ENCODE results near the gene MYO19.

Gene MYO19

DNA sequence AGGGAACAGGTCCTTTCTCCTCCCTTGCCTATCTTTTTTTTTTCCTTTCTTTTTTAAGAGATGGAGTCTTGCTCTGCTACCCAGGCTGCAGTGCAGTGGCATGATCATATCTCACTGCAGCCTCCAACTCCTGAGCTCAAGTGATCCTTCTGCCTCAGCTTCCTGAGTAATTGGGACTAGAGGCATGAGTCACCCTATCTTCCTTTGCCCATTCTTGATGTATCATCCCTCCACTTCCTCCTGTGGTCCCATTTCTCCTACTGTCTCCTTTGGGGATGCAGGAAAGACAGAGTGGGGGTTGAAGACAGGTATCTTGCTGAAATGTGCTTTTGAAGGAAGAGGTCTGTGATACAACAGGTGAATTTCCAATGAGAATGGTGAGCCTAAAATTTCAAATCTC lies 5.5 kb downstream of the MYO19 start:
- Histone ChIP-seq H3K27me3 (ENCODE audit: control insufficient read depth, insufficient read depth, low read length) (no peaks in the 10 kb centered on the region), H3K36me3 (ENCODE audit: control insufficient read depth, insufficient read depth, low read length) (peaks cover 94% of the 10 kb centered on the region), H3K27ac (ENCODE audit: low read depth, low read length) (no peak overlapping the region), H3K9ac (ENCODE audit: low read depth, low read length) (no peak overlapping the region), H3K4me1 (ENCODE audit: control insufficient read depth, insufficient read depth, low read length) (peaks cover 6% of the 10 kb centered on the region; the same call in 1 of the 2 replicates), H3K9me3 (ENCODE audit: control insufficient read depth, insufficient read depth, low read length) (no peaks in the 10 kb centered on the region), H3K4me3 (ENCODE audit: low read depth, low read length) (no peak overlapping the region)

DNA sequence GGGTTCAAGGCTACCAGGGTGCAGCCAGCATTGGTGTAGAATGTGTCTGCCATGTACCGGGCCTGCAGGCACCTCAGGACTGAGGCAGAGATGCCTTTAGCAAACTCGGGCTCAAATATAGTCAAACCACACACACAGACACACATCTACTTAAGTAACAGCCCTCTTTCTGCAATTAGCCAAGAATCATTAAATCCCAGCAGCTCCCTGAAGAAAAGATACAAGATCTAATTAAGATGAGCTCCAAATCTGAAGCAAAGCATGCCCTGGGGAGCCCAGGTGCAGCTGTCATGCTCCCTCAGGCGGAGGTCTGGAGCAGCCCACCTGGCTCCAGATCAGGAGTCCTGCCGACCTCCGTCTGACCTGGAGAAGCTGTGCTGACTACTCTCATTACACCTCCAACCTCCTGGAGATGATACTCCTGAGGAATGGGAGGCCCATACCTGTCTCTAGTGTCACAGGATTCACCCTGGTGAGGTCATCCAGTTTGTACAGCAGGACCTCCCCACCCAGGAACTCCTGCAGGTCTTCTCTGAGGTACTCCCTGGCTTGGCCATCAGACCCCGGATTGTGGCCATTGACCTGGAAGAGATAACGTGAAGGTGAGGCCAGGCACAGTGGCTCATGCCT lies 6.9 kb downstream of the MYO19 start:
- H3K9ac ChIP-seq (ENCODE audit: low read depth, low read length) = no peak overlapping the region
- H3K27me3 ChIP-seq (ENCODE audit: control insufficient read depth, insufficient read depth, low read length) = no peaks in the 10 kb centered on the region
- peaks cover 95% of the 10 kb centered on the region for H3K36me3 ChIP-seq (ENCODE audit: control insufficient read depth, insufficient read depth, low read length)
- H3K27ac ChIP-seq (ENCODE audit: low read depth, low read length) = no peak overlapping the region
- no peaks in the 10 kb centered on the region for H3K9me3 ChIP-seq (ENCODE audit: control insufficient read depth, insufficient read depth, low read length)
- no peak overlapping the region for H3K4me3 ChIP-seq (ENCODE audit: low read depth, low read length)
- H3K4me1 ChIP-seq (ENCODE audit: control insufficient read depth, insufficient read depth, low read length) = no peaks in the 10 kb centered on the region

DNA sequence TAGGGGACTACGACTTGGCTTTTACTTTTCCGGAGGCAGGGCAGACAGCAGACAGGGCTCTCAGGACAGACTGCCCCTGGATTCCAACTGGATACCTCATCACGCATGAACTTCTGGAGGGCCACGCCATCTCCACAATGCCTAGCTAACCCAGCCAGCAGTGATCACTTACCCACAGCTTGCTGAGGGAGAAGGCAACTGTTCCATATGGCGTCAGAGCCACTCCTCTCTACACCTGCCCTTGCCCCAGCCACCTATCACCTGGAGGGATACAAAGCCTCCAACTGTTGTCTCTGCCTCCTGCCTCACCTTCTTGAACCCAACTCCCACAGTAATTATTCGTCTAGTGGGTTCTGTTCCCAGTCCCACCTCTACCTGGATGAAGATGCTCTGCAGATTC lies 8.8 kb downstream of the MYO19 start:
- Histone ChIP-seq H3K36me3 (ENCODE audit: control insufficient read depth, insufficient read depth, low read length) (peaks cover 90% of the 10 kb centered on the region), H3K9ac (ENCODE audit: low read depth, low read length) (no peak overlapping the region), H3K27me3 (ENCODE audit: control insufficient read depth, insufficient read depth, low read length) (no peaks in the 10 kb centered on the region), H3K27ac (ENCODE audit: low read depth, low read length) (no peak overlapping the region), H3K4me3 (ENCODE audit: low read depth, low read length) (no peak overlapping the region), H3K4me1 (ENCODE audit: control insufficient read depth, insufficient read depth, low read length) (no peaks in the 10 kb centered on the region), H3K9me3 (ENCODE audit: control insufficient read depth, insufficient read depth, low read length) (no peaks in the 10 kb centered on the region)

DNA sequence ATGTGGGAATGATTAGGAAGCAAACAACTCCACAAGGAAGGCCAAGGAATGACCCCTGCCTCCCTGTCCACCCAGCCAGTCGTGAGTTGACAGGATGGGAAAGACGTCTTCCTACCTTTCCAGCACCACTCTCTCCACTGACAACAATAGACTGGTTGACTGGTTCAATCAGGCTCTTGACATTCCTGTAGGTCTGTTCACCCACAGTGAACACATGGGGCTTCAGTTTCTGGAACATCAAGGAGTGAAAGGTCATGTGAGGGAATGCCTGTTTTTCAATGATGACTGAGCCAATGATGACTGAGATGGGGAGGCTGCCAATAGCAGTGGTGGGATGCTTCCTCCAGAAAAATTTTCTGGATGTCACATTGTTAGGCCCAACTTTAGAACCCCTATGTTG lies 9.6 kb downstream of the MYO19 start:
- Histone ChIP-seq H3K9me3 (ENCODE audit: control insufficient read depth, insufficient read depth, low read length) (no peaks in the 10 kb centered on the region), H3K4me3 (ENCODE audit: low read depth, low read length) (no peak overlapping the region), H3K27ac (ENCODE audit: low read depth, low read length) (no peak overlapping the region), H3K9ac (ENCODE audit: low read depth, low read length) (no peak overlapping the region), H3K36me3 (ENCODE audit: control insufficient read depth, insufficient read depth, low read length) (peaks cover 91% of the 10 kb centered on the region), H3K4me1 (ENCODE audit: control insufficient read depth, insufficient read depth, low read length) (no peaks in the 10 kb centered on the region), H3K27me3 (ENCODE audit: control insufficient read depth, insufficient read depth, low read length) (no peaks in the 10 kb centered on the region)

DNA sequence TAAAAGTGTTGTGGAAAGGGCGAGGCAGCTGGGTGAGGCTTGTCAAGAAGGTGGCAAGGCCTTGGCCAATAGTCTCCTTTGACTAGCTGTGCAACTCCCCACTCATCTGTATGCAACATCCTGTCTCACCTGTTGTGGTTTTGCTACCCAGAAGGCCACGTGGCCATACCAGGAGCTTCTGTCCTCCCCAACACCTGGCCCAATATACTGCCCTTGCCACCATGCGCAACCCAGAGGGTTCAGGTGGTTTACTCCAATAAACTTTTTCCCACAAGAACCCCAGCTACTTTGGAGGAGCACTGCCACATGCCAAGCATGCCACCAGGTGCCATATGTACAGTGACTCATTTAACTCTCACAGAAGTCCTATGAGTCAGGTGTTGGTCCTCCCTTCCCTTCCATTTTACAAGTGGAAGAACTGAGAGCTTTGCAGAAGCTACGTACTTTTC lies 10.2 kb downstream of the MYO19 start:
- Histone ChIP-seq H3K36me3 (ENCODE audit: control insufficient read depth, insufficient read depth, low read length) (peaks cover 90% of the 10 kb centered on the region), H3K4me3 (ENCODE audit: low read depth, low read length) (no peak overlapping the region), H3K4me1 (ENCODE audit: control insufficient read depth, insufficient read depth, low read length) (no peaks in the 10 kb centered on the region), H3K9me3 (ENCODE audit: control insufficient read depth, insufficient read depth, low read length) (no peaks in the 10 kb centered on the region), H3K27ac (ENCODE audit: low read depth, low read length) (no peak overlapping the region), H3K27me3 (ENCODE audit: control insufficient read depth, insufficient read depth, low read length) (no peaks in the 10 kb centered on the region), H3K9ac (ENCODE audit: low read depth, low read length) (no peak overlapping the region)

DNA sequence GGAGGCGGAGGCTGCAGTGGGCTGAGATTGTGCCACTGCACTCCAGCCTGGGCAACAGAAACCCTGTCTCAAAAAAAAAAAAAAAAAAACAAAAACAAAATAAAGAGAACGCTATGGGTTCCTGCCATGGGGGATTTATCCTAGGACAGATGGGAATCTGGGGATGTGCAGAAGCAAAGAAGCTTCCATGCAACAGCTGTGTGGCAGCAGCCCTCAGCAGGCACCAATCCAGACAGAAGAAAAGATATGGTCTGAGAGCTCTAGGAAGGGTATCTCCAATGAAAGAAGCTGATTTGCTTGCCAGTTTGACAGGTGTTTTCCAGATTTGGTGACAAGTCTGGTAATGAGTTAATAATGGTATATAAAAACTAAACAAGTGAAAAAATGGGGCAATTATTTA lies 11.6 kb downstream of the MYO19 start:
- peaks cover 87% of the 10 kb centered on the region for H3K36me3 ChIP-seq (ENCODE audit: control insufficient read depth, insufficient read depth, low read length)
- H3K4me1 ChIP-seq (ENCODE audit: control insufficient read depth, insufficient read depth, low read length) = no peaks in the 10 kb centered on the region
- H3K27ac ChIP-seq (ENCODE audit: low read depth, low read length) = no peak overlapping the region
- no peak overlapping the region for H3K9ac ChIP-seq (ENCODE audit: low read depth, low read length)
- no peaks in the 10 kb centered on the region for H3K27me3 ChIP-seq (ENCODE audit: control insufficient read depth, insufficient read depth, low read length)
- no peaks in the 10 kb centered on the region for H3K9me3 ChIP-seq (ENCODE audit: control insufficient read depth, insufficient read depth, low read length)
- no peak overlapping the region for H3K4me3 ChIP-seq (ENCODE audit: low read depth, low read length)

DNA sequence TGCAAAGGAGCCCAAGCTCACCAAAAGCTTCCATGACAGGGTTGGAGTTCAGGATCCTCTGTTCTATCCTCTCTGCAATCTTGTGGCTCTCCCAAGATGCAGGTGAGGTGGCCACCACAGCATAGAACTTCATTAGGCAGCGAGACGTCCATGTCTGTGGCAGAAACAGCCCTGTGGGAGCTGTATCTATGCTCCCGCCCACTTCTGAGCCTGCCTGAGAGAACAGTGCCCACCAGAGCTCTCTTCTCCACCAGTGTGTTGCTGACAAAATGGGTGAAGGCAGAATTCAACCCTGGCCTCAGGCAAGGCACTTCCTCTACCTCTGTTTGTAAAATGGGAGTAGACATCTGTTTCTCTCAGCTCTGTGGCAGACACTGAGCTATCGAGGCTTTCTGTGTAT lies 18.8 kb downstream of the MYO19 start:
- Histone ChIP-seq H3K4me3 (ENCODE audit: low read depth, low read length) (no peak overlapping the region), H3K27me3 (ENCODE audit: control insufficient read depth, insufficient read depth, low read length) (no peaks in the 10 kb centered on the region), H3K4me1 (ENCODE audit: control insufficient read depth, insufficient read depth, low read length) (no peaks in the 10 kb centered on the region), H3K27ac (ENCODE audit: low read depth, low read length) (no peak overlapping the region), H3K36me3 (ENCODE audit: control insufficient read depth, insufficient read depth, low read length) (peaks cover 91% of the 10 kb centered on the region), H3K9ac (ENCODE audit: low read depth, low read length) (no peak overlapping the region), H3K9me3 (ENCODE audit: control insufficient read depth, insufficient read depth, low read length) (no peaks in the 10 kb centered on the region)

DNA sequence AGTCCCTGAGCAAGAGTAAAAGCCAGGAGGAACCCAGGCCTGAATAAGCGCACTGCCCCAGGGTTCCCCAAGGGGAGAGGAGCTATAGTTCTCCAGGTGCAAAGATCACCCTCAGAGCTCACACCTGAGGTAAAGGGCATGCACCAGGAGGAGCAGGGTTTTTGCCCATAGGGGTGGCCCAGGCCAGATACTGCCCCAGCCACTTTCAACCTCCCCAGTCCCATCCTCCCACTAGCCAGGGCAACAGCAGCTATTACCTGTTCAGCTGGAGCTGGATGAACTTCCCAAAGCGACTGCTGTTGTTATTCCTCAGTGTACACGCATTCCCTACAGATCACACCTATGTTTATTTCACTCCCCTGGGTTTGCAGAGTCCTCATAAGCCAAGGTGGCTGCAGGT lies 19.8 kb downstream of the MYO19 start:
- H3K36me3 ChIP-seq (ENCODE audit: control insufficient read depth, insufficient read depth, low read length) = peaks cover 93% of the 10 kb centered on the region
- H3K4me1 ChIP-seq (ENCODE audit: control insufficient read depth, insufficient read depth, low read length) = no peaks in the 10 kb centered on the region

DNA sequence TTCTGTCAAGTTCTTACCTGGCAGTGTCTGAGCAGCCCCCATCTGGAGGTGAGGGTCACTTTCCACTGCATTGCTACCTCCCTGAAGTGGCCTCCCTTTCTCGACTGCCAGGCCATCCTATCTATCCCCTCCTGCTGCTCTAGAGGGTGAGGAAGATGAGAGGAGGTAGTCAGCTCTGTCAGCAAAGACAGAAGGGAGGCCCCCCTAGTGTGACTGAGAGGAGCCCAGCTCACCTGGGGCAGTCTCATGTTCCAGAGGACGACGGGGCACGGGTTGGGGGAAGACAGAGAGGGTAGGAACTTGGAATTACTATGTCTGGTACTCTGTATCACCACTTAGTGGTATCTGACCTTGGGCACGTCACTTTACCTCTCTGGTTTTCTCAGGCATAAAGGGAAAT lies 22.0 kb downstream of the MYO19 start:
- Histone ChIP-seq H3K27me3 (ENCODE audit: control insufficient read depth, insufficient read depth, low read length) (no peaks in the 10 kb centered on the region), H3K9ac (ENCODE audit: low read depth, low read length) (no peak overlapping the region), H3K4me3 (ENCODE audit: low read depth, low read length) (no peak overlapping the region), H3K4me1 (ENCODE audit: control insufficient read depth, insufficient read depth, low read length) (no peaks in the 10 kb centered on the region), H3K27ac (ENCODE audit: low read depth, low read length) (no peak overlapping the region), H3K36me3 (ENCODE audit: control insufficient read depth, insufficient read depth, low read length) (peaks cover 95% of the 10 kb centered on the region), H3K9me3 (ENCODE audit: control insufficient read depth, insufficient read depth, low read length) (no peaks in the 10 kb centered on the region)

More for the DNA sequence above, 19.8 kb downstream of the MYO19 start:
- Histone ChIP-seq H3K9ac (ENCODE audit: low read depth, low read length) (no peak overlapping the region), H3K9me3 (ENCODE audit: control insufficient read depth, insufficient read depth, low read length) (no peaks in the 10 kb centered on the region), H3K27ac (ENCODE audit: low read depth, low read length) (no peak overlapping the region), H3K4me3 (ENCODE audit: low read depth, low read length) (no peak overlapping the region), H3K27me3 (ENCODE audit: control insufficient read depth, insufficient read depth, low read length) (no peaks in the 10 kb centered on the region)

DNA sequence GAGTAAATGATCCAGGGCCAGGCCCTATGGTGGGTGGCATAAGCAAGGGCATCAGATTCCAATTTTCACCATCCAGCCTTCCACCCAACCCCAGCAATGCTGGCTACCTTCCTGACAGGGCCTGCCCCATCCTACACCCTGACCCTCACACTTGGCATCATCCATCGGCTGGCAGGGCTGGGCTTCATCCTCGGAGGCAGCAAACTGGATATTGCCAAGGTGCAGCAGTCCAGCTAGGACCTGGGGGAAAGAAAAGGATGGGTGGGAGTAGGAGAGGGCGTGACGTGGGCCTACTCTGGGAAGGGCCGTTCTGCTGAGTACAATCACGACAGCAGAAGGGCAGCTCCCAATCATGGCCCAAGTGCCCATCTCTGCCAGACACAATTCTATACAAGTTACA lies 23.5 kb downstream of the MYO19 start:
- Histone ChIP-seq H3K4me1 (ENCODE audit: control insufficient read depth, insufficient read depth, low read length) (no peaks in the 10 kb centered on the region), H3K27me3 (ENCODE audit: control insufficient read depth, insufficient read depth, low read length) (no peaks in the 10 kb centered on the region), H3K9ac (ENCODE audit: low read depth, low read length) (no peak overlapping the region), H3K36me3 (ENCODE audit: control insufficient read depth, insufficient read depth, low read length) (peaks cover 97% of the 10 kb centered on the region), H3K4me3 (ENCODE audit: low read depth, low read length) (no peak overlapping the region), H3K27ac (ENCODE audit: low read depth, low read length) (no peak overlapping the region), H3K9me3 (ENCODE audit: control insufficient read depth, insufficient read depth, low read length) (no peaks in the 10 kb centered on the region)

DNA sequence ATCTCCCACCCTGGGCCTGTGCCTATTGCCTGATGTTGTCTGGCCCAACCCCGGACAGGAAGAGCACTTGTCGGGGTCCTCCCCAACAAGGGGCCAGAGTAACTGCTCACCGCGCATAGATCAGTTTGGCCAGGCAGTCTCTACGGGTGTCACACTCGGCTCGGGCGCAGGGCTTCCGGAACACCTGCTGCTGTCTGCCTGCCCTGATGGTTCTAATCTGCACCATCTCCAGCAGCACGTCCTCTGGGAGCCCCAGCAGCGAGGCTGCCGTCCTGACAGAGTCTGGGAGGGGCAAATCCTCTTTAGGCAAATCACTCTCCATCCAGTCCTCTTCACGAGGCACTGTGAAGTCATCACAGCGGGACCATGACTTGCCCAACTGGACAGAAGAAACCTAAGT lies 24.0 kb downstream of the MYO19 start:
- no peak overlapping the region for H3K27ac ChIP-seq (ENCODE audit: low read depth, low read length)
- H3K4me1 ChIP-seq (ENCODE audit: control insufficient read depth, insufficient read depth, low read length) = no peaks in the 10 kb centered on the region
- no peaks in the 10 kb centered on the region for H3K9me3 ChIP-seq (ENCODE audit: control insufficient read depth, insufficient read depth, low read length)
- H3K27me3 ChIP-seq (ENCODE audit: control insufficient read depth, insufficient read depth, low read length) = no peaks in the 10 kb centered on the region
- H3K4me3 ChIP-seq (ENCODE audit: low read depth, low read length) = no peak overlapping the region
- no peak overlapping the region for H3K9ac ChIP-seq (ENCODE audit: low read depth, low read length)
- H3K36me3 ChIP-seq (ENCODE audit: control insufficient read depth, insufficient read depth, low read length) = peaks cover 97% of the 10 kb centered on the region
